GM19240 (cell line): ENCODE results near the gene CFAP141.
A peak's percentile ranks its signal among the peaks of the same experiment; 100 is the strongest.

Source experiments
- DNase-seq: peaks from one replicate; pipeline ENCODE4 v3.0.0; 2011; ENCODE audit warnings: low spot score; ENCODE audit not compliant: insufficient read length

CFAP141 gene

DNA sequence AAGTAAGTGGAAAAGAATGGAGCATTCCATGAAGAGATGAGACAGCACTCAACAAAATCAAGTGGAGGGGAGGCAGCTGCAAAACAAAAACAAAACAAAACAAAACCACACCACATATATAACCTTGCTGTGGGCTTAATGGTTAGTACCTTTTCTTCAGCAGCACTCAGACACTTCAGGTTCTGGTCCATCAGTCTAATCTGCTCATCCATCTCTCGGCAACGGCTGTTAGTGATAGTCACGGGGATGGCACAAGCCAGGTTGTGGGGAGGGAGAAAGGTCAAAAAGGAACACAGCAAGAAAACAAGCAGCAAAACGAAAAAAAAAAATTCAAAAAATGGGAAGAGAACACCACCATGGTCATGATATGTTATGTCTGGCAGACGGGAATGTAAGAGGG, 34.3 kb downstream of the CFAP141 start:
- DNase-seq = no peak

DNA sequence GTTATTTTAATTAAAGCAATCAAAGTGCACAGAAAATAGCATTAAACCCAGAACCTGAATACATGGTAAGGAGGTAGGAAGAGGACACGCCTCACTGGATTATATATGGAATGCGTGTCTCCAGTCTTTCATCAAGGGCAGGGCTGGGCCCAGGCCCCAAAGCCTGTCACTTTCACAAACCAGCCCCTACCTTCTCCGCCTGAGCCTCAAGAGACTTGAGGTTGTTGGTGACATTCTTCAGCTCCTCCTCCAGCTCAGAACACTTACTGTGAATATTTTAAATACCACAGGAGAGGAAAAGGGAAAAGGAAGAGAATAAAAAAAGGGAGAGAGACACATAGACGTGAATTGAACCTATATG, 34.9 kb downstream of the CFAP141 start:
- no peak for DNase-seq

DNA sequence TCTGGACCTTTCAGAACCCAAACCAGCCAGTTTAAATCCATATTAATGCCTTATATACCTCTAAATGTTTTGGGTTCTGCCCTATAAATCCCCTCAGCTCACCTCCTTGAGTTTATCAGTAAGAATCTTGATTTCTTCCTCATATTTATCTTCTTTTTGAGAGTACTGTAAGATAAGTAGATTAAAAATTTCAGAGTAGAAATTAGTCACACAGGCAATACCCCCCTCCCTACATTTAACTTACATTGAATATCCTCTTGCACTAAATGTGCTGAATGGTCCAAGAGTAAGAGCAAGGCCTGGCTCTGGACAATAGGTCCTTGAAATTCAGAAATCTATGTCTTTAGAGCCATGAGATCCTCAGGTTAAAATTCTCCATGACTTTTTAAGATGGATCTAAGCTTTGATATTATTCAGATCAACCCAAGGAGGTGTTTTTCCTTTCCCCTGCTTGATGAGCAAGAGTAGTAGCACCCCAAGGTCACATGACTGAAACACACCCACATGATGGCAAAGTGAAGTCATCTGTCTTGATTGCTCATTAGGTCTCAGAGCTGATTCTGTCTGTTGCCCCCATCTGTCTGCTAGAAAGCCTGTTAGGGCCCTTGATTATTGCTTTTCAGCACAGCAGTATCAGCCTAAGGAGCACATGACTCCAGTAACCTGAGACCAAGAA, 35.4 kb downstream of the CFAP141 start:
- DNase-seq = no peak

- DNase-seq = no peak
These were observed 38.7 kb downstream of the CFAP141 start for GRCh38 chr1:154167461-154167860.

DNA sequence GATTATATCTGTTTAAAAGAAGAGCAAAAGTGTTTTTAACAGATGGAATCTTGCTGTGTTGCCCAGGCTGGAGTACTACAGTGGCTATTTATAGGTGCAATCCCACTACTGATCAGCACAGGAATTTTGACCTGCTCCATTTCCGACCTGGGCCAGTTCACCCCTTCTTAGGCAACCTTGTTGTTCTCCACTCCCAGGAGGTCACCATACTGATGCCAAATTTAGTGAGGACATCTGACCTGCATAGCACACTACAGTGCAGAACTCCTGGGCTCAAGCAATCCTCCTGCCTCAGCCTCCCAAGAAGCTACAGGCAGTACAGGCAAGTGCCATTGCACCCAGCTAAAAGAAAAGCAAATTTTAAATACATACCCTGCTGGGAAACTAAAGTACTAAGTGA, 39.9 kb downstream of the CFAP141 start:
- DNase-seq = no peak

GRCh38 chr1:154159554-154159953, 46.6 kb downstream of the CFAP141 start:
- DNase-seq = no peak

DNA sequence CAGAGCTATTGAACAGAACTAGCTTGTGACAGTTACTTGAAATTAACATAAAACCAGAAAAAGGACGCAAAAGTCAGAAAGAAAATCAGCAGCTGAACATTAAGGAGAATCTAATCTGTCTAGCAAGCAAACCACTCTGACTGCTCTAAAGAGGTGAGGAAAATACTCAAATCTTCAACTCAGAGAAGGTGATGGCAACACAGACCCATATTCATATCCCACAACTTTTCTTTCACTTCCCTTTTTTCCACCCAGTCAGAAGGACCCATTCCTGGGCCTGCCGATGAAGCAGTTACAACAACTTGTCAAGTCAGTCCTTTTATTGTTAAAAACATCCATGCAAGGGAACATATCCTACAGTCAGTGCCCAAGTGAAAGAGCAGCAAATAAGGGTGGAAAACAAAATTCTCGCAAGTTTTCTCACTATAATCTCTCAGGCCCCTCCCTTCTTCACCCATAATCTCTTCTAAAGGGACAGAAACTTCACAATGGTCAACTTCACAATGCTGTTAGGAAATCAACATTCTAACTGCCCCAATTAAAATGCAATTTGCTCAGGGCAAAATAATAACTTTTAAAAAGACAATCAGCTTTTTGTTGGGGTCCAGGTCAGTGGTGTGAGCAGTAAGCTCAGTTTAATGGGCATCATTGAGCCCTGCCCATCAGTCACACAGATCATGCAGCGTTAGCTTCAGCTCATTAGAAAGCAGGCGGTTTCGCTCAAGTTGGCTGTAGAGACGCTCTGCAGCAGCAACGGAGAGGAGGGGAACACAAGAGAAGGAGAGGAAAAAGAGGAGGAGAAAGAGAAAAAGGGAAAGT, 47.6 kb downstream of the CFAP141 start:
- no peak for DNase-seq

- peak; percentile 52 for DNase-seq
These were observed 48.4 kb downstream of the CFAP141 start for GRCh38 chr1:154157520-154158306.

DNA sequence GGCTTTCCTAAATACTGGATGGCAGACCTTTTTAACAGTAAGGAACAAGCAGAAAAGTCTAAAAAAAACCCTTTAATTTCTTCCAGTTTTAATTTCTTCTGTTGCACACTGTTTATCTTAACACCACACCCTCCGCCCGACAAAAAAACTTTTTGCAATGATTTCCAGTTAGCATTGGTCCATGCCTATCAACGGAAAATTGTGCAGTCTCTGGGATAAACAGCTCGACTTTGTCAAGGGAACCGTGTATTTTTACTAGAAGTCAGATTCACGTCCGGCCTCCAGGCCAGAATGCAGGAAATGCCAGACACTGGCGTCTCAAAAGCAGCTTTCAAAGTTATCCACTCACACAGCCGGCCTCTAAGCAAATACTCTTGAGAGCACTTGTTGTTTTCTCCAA, 50.9 kb downstream of the CFAP141 start:
- DNase-seq = no peak

- no peak for DNase-seq
These were observed 51.5 kb downstream of the CFAP141 start, which contains the start of gene NUP210L for GRCh38 chr1:154154534-154155191. TSS of gene NUP210L (minus strand) at chr1:154155073.

DNA sequence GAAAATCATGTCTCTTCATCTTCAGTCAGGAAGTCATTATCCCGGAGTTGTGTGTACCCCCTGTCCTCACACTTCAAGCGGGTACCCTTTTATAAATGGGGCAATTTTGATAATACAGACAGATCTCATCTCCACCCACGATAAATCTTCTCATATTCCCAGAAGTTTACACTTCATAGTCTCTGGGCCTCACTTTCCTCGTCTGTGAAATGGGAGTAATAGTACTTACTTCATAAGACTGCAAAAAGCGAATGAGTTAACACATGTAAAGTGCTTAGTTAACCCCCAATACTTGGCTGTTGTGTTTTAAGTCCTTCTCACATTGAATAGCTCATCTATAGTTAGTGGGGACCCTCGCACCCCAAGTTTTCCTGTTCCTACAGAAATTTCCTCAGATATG, 52.1 kb downstream of the CFAP141 start:
- DNase-seq = no peak

DNA sequence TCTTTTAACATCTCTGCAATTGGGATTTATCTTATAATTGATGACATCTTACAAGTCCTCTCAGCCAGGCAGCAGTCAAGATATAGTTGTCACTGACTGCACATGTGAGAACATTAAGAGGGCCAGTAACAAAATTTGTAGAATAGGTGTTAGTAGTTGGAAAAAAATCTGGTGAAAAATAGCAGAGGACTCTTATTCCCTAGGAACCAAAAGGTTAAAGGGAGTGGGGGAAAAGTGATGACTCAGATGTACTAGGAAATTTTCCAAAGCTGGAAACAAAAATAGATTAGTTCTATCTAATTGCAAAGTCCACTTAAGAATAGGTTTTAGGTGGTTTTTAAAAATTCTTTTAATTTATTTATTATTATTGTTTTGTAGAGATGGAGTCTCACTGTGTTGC, 54.8 kb downstream of the CFAP141 start:
- no peak for DNase-seq
